Smooth muscle cell (in vitro differentiated cells): ENCODE results near the gene RGSL1. TPM values are rescaled to one million over a fixed set of nuclear protein-coding genes. Genes with fewer than 3 reads are reported as not detected.
"Not testable (repeated sequence)": the region's sequence is repeated elsewhere in the genome, so short reads cannot be mapped to it uniquely, and the experiment has no call there.

Source experiments
- DNase-seq: peaks from one replicate; lab custom pipeline; 2025; ENCODE audit not compliant: unreplicated experiment; lab: John Stamatoyannopoulos, UW
- H2AFZ ChIP-seq: fragments of 200-600 bp; sonication (generic); 2 replicates; pipeline ENCODE4 v1.6.0; 2016; ENCODE audit warnings: antibody characterized with exemption, low read depth, mild to moderate bottlenecking
- H3F3A ChIP-seq: fragments of 200-600 bp; sonication (generic); 2 replicates; pipeline ENCODE4 v1.6.0; 2017; ENCODE audit warnings: antibody characterized with exemption, low read depth
- H3K27ac ChIP-seq: fragments of 200-600 bp; sonication (generic); 2 replicates; pipeline ENCODE4 v1.5.1; 2016; ENCODE audit warnings: low read depth, mild to moderate bottlenecking
- H3K27me3 ChIP-seq: fragments of 200-600 bp; sonication (generic); 2 replicates; pipeline ENCODE4 v1.6.1; 2016; ENCODE audit warnings: low read depth, mild to moderate bottlenecking
- H3K36me3 ChIP-seq: fragments of 200-600 bp; sonication (generic); 2 replicates; pipeline ENCODE4 v1.5.1; 2016; ENCODE audit warnings: low read depth
- H3K4me1 ChIP-seq: fragments of 200-600 bp; sonication (generic); 2 replicates; pipeline ENCODE4 v1.5.1; 2016; ENCODE audit warnings: low read depth
- H3K4me2 ChIP-seq: fragments of 200-600 bp; sonication (generic); 2 replicates; pipeline ENCODE4 v1.6.0; 2016; ENCODE audit warnings: mild to moderate bottlenecking
- H3K4me3 ChIP-seq: fragments of 200-600 bp; sonication (generic); 2 replicates; pipeline ENCODE4 v1.5.1; 2016; ENCODE audit warnings: mild to moderate bottlenecking
- H3K79me2 ChIP-seq: fragments of 200-600 bp; sonication (generic); 2 replicates; pipeline ENCODE4 v1.6.0; 2016; ENCODE audit warnings: low read depth, mild to moderate bottlenecking
- H3K9ac ChIP-seq: fragments of 200-600 bp; sonication (generic); 2 replicates; pipeline ENCODE4 v1.6.0; 2016; ENCODE audit warnings: low read depth
- H3K9me3 ChIP-seq: fragments of 200-600 bp; sonication (generic); replicated peaks from 2 replicates; pipeline ENCODE4 v1.5.1; 2016; ENCODE audit warnings: low read depth
- H4K20me1 ChIP-seq: fragments of 200-600 bp; sonication (generic); 2 replicates; pipeline ENCODE4 v1.6.0; 2016; ENCODE audit warnings: low read depth
- CTCF ChIP-seq: fragments of 200-600 bp; sonication (generic); IDR thresholded peaks from 2 replicates; pipeline ENCODE4 v1.5.1; 2017; ENCODE audit warnings: borderline replicate concordance, mild to moderate bottlenecking, antibody characterized with exemption; ENCODE audit not compliant: insufficient read depth, poor library complexity, severe bottlenecking
- WGBS: methylation state at CpG from one replicate; pipeline ENCODE4 v1.1.7; 2016; ENCODE audit warnings: low lambda C conversion rate; 5-methylcytosine and 5-hydroxymethylcytosine counted together
- polyA plus RNA-seq: library from polyadenylated mRNA; unstranded; fragments of >200 nt; fragmentation: Nextera tagmentation; extraction: Ambion mirVana; gene quantifications from 2 replicates; pipeline ENCODE4 v1.2.1, GENCODE V29; 2016
- total RNA-seq: library from RNA; depleted of rRNA; stranded (reverse); fragments of >200 nt; gene quantifications from 2 replicates; pipeline ENCODE4 v1.2.3, GENCODE V29; 2014

Gene RGSL1
- total and polyA plus RNA-seq, 2 experiments from 2014 or later, result not detected

GRCh38 chr1:182442333-182442732, 7.6 kb upstream of the RGSL1 start:
- H3K4me1 ChIP-seq, result no peaks in the 10 kb centered on the region
- H3K27ac ChIP-seq, result no peak overlapping the region
- H3F3A ChIP-seq, result no peaks in the 10 kb centered on the region
- H3K9ac ChIP-seq, result no peak overlapping the region
- H3K27me3 ChIP-seq, result no peaks in the 10 kb centered on the region
- no peaks in the 10 kb centered on the region for H3K36me3 ChIP-seq
- WGBS, result 93% methylated on average over 1 of the region's 1 CpG
- H3K9me3 ChIP-seq, result no peaks in the 10 kb centered on the region
- no peak overlapping the region for H2AFZ ChIP-seq
- no peaks in the 10 kb centered on the region for H4K20me1 ChIP-seq
- no peak for DNase-seq
- TF ChIP-seq CTCF, result no peak
- no peaks in the 10 kb centered on the region for H3K79me2 ChIP-seq
- no peak overlapping the region for H3K4me3 ChIP-seq
- H3K4me2 ChIP-seq, result no peak overlapping the region

DNA sequence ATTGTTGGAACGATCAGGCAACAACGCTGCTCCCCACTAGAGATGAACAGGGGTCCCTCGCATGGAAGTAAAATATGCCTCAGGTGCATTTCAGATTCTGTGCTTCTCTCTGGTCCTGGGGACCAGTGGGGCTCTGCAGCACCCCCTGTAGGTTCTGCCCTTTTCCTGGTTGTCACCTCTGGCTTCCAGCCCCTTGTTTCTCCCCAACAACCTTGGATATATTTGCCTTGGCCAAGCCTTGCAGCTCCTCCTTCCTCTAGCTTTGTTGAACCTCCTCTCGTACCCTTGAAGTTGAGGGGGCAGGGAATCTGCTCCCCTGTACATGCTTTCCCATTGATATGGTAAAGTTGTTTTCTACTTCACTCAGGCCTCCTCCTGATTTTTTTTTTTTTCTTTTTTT, 5.4 kb upstream of the RGSL1 start:
- Histone ChIP-seq H3K9me3 (no peaks in the 10 kb centered on the region), H3K4me1 (no peaks in the 10 kb centered on the region), H3K9ac (no peak overlapping the region), H3K79me2 (no peaks in the 10 kb centered on the region), H3K4me3 (no peak overlapping the region), H3K36me3 (no peaks in the 10 kb centered on the region), H3K27me3 (no peaks in the 10 kb centered on the region), H3F3A (no peaks in the 10 kb centered on the region), H3K27ac (no peak overlapping the region), H4K20me1 (no peaks in the 10 kb centered on the region), H2AFZ (no peak overlapping the region), H3K4me2 (no peak overlapping the region)
- WGBS, result 78% methylated on average over 4 of the region's 4 CpGs
- no peak for TF ChIP-seq CTCF
- DNase-seq, result no peak

- Histone ChIP-seq H3K27ac (no peak overlapping the region), H2AFZ (peak overlapping the region; percentile 17), H3K4me3 (no peak overlapping the region), H3F3A (no peaks in the 10 kb centered on the region), H3K9ac (no peak overlapping the region), H3K4me2 (no peak overlapping the region), H4K20me1 (no peaks in the 10 kb centered on the region), H3K4me1 (no peaks in the 10 kb centered on the region), H3K36me3 (no peaks in the 10 kb centered on the region), H3K27me3 (no peaks in the 10 kb centered on the region), H3K9me3 (no peaks in the 10 kb centered on the region), H3K79me2 (no peaks in the 10 kb centered on the region)
- 5% methylated on average over 3 of the region's 3 CpGs for WGBS
- DNase-seq, result no peak
- peak; percentile 71 for TF ChIP-seq CTCF
Observed at GRCh38 chr1:182446033-182446669, 3.8 kb upstream of the RGSL1 start.

DNA sequence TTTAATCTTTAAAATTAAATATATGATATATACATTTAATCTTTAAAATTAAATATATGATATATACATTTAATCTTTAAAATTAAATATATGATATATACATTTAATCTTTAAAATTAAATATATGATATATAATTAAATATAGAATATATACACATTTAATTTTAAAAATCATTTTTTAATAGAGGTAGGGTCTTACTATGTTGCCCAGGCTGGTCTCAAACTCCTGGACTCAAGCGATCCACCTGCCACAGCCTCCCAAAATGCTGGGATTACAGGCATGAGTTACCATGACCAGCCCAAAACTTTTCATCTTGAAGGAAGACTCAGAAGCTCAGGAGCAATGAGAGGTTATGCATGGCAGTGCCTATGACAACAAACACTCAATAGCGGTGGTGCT, 2.8 kb upstream of the RGSL1 start:
- H3K4me1 ChIP-seq, DNase-seq, H3K9me3 ChIP-seq, H4K20me1 ChIP-seq, H3K27me3 ChIP-seq, H3K4me2 ChIP-seq, H2AFZ ChIP-seq, H3K9ac ChIP-seq, H3K36me3 ChIP-seq, H3F3A ChIP-seq, H3K79me2 ChIP-seq, H3K27ac ChIP-seq, H3K4me3 ChIP-seq: not testable (repeated sequence)
- WGBS, result 93% methylated on average over 2 of the region's 2 CpGs
